ENCODE data around the gene CEP55. TPM values are rescaled to one million over a fixed set of nuclear protein-coding genes. Genes with fewer than 3 reads are reported as not detected.
A peak's percentile ranks its signal among the peaks of the same experiment; 100 is the strongest.
"Not testable (repeated sequence)": the region's sequence is repeated elsewhere in the genome, so short reads cannot be mapped to it uniquely, and the experiment has no call there.

Gene CEP55
- total RNA-seq, 2 donors from 2014 or later, result 0.27 to 0.63 TPM

DNA sequence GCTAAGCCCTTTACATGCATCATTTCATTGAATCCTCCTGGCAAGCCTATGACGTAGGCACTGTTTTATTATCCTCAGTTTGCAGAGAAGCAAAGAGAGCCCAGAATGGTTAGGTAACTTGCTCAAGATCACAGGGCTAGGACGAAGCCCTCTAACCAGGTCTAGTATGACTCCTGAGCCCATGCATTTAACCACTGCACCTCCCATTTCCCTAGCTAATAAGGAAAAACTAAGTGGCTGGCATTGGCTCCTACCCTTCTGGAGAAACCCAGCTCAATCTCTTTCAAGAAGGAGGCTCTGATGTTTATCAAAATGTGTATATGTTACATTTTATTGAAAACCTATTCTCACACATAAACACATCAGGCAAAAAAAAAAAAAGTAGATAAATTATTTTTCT, 34.0 kb upstream of the CEP55 start:
- peak overlapping the region; percentile 81 for H3K27ac Mint-ChIP-seq
- no peak for ATAC-seq
- no peaks in the 10 kb centered on the region for H3K36me3 Mint-ChIP-seq (ENCODE audit: low read depth)
- H3K9me3 ChIP-seq (ENCODE audit: control insufficient read depth, low read length, poor library complexity, severe bottlenecking), result no peaks in the 10 kb centered on the region
- H3K4me3 Mint-ChIP-seq, result no peak overlapping the region
- DNase-seq, result no peak
- peaks cover 8% of the 10 kb centered on the region for H3K4me1 Mint-ChIP-seq
- H3K27me3 Mint-ChIP-seq, result peaks cover 7% of the 10 kb centered on the region

DNA sequence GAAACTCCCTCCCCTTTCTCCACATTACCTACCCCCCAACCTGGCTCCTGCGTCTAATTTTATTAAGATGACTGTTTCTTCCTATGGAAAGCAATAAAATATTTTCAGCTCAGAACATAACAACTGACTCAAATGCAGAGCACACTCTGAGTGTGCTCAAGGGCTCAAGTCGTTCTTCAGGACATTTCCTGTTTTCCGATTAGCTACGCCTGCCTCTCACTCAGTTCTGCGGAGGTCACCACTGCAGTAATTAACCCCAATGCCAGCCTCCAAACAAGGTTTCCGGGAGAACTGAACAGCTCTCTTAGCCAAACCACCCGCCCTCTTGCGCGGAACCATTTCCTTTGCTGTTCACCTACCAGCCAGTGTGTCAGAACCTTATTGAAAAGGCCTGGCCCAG, 33.5 kb upstream of the CEP55 start:
- Mint-ChIP-seq H3K36me3 (ENCODE audit: low read depth) (no peaks in the 10 kb centered on the region), H3K4me1 (peaks cover 8% of the 10 kb centered on the region), H3K4me3 (peak overlapping the region; percentile 39), H3K27me3 (peaks cover 7% of the 10 kb centered on the region), H3K27ac (peak overlapping the region; percentile 81)
- no peaks in the 10 kb centered on the region for H3K9me3 ChIP-seq (ENCODE audit: control insufficient read depth, low read length, poor library complexity, severe bottlenecking)
- peak; percentile 51 for ATAC-seq
- DNase-seq, result no peak

DNA sequence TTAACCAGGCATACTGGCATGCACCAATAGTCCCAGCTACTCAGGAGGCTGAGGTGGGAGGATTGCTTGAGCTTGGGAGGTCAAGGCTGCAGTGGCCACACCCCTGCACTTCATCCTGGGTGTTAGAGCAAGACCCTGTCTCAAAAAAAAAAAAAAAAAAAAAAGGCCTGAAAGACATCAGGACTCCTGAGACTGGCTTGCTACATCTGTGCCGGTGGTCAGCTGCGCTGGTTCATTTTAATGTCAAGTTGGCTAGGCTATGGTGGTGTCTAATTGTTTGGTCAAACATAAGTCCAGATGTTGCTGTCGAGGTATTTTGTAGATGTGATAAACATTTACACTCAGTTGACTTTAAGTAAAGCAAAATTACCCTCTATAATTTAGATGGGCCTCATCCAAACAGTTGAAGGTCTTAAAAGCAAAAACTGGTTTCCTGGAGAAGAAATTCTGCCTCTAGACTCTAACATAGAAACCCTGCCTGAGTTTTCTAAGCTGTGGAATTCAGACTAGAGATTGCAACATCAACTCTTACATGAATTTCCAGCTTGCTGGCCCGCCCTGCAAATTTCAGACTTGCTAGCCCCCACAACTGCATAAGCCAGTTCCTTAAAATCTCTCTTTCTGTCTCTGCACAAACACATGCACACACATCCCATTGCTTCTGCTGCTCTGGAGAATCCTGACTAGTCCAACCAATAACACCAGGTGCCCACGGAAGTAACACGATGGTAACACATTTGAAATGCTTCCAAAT, 32.5 kb upstream of the CEP55 start:
- no peak overlapping the region for H3K4me3 Mint-ChIP-seq
- no peaks in the 10 kb centered on the region for H3K9me3 ChIP-seq (ENCODE audit: control insufficient read depth, low read length, poor library complexity, severe bottlenecking)
- peaks cover 7% of the 10 kb centered on the region for H3K27me3 Mint-ChIP-seq
- no peak for ATAC-seq
- DNase-seq, result no peak
- H3K27ac Mint-ChIP-seq, result no peak overlapping the region
- no peaks in the 10 kb centered on the region for H3K36me3 Mint-ChIP-seq (ENCODE audit: low read depth)
- H3K4me1 Mint-ChIP-seq, result peaks cover 8% of the 10 kb centered on the region

DNA sequence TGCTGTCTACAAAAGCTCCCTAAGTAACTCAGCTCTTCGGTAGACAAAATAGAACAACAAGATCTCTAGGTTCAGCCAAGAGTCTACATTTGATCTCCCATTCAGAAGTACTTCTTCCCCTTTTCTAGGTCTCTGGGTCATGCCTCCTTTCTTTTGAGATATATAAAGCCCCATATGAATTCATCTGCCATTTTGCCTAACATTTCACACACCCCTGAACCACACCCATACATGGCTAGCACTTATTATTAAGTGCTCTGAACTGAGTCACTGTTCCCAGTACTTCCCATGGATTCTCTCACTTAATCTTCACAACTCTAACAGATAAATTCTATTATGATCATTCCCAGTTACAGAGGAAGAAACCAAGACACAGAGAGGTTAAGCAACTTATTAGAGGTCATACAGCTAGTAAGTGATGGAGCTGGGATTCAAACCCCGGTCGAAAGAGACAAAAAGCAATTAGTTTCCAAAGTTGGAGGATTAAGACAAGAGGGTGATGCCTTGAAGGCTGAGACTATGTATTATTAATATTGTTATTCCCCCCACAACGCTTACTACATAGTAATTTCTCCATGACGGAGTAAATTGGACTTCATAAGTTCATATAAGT, 31.5 kb upstream of the CEP55 start:
- Mint-ChIP-seq H3K36me3 (ENCODE audit: low read depth) (no peaks in the 10 kb centered on the region), H3K4me3 (no peak overlapping the region), H3K27ac (no peak overlapping the region), H3K27me3 (peaks cover 3% of the 10 kb centered on the region), H3K4me1 (peaks cover 8% of the 10 kb centered on the region)
- no peaks in the 10 kb centered on the region for H3K9me3 ChIP-seq (ENCODE audit: control insufficient read depth, low read length, poor library complexity, severe bottlenecking)
- no peak for ATAC-seq
- DNase-seq, result no peak

DNA sequence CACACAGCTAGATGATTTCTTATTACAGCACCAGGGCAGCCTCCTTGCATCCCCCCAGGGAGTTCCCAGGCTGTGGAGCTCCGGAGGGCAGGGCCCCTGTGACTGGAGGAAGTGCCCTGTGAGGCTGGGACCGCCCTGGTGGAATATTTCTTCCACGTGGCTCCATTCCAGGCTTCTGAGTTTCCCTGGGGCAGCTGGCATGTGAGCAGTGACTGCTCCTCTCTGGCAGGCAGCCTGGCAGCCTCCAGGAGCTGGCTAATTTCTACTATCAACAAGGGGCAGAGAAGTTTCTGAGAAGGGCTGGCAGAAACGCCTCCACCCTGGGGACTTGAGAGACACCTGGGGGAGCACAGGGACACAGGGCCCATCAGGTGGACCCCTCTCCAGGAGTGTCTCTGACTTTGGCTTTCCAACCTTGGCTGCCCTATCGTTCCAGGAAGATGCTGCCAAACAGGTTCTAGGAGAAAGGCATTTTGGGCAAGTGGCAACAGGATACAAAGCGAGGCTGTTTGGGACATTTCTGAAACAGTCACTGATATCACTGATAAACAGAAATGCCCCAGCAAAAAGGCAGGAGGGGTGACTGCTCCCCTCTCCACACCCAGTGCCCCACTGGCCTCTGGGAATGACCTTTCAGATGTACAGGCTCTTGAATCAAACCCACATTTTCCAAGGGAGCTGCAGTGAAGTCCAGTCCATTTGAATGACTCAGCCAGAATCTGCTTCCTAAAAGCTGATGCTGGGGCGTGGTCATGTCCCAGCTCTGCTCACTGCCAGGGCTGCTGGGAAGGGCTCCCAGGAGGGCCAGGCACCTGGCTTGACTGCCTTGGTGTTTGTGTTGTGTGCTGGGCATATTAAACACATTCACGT, 30.4 kb upstream of the CEP55 start:
- ATAC-seq (no peak), DNase-seq (no peak)
- Mint-ChIP-seq H3K27me3 (no peaks in the 10 kb centered on the region), H3K4me1 (peaks cover 8% of the 10 kb centered on the region), H3K27ac (no peak overlapping the region), H3K4me3 (no peak overlapping the region), H3K36me3 (ENCODE audit: low read depth) (no peaks in the 10 kb centered on the region)
- no peaks in the 10 kb centered on the region for H3K9me3 ChIP-seq (ENCODE audit: control insufficient read depth, low read length, poor library complexity, severe bottlenecking)

DNA sequence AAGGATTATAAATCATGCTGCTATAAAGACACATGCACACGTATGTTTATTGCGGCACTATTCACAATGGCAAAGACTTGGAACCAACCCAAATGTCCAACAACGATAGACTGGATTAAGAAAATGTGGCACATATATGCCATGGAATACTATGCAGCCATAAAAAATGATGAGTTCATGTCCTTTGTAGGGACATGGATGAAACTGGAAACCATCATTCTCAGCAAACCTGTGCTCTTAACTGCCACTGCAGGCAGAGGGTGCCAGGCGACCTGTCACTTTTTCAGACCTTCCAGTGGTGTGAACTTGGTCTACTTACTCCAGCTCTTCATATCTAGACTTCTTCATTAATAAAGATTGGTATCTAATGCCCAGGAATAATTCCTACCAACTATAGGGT, 28.8 kb upstream of the CEP55 start:
- H3K4me3 Mint-ChIP-seq, H3K27ac Mint-ChIP-seq, H3K27me3 Mint-ChIP-seq: not testable (repeated sequence)

DNA sequence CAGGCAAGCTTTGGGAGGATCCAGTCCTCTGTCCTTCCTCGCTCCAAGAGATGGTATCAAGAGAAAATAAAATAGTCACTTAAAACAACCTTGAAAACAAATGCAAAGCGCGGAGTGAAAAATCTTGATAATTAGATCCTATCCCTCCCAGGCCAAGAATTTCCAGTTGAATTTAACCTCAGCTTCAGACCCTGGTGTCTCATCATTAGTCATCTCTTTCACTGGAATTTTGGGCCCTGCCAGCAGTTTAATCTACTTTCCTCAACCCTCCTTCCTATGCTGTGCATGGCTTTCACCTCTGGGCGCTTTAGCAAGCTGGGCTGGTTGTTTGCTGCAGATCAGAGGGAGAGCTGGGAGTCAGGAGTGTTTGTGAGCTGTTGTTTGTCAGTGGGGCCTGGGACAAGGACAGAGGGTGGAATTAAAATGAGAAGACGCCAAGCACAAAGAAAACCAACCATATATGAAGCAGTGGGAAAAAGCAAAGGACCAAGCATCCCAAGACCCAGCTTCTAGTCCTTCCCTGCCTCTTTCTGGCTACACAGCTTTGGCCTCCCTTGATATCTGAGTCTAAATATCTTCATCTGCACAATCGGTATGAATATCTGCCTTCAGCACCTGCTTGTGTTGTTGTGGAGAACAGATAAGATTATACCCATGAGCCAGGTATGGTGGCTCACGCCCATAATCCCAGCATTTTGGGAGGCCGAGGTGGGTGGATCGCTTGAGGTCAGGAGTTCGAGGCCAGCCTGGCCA, 27.8 kb upstream of the CEP55 start:
- no peak for DNase-seq
- H3K4me1 Mint-ChIP-seq, result peaks cover 3% of the 10 kb centered on the region
- no peaks in the 10 kb centered on the region for H3K9me3 ChIP-seq (ENCODE audit: control insufficient read depth, low read length, poor library complexity, severe bottlenecking)
- H3K27me3 Mint-ChIP-seq, result no peaks in the 10 kb centered on the region
- no peak overlapping the region for H3K27ac Mint-ChIP-seq
- H3K36me3 Mint-ChIP-seq (ENCODE audit: low read depth), result peaks cover 2% of the 10 kb centered on the region
- no peak overlapping the region for H3K4me3 Mint-ChIP-seq
- ATAC-seq, result no peak

More for the DNA sequence above, 28.8 kb upstream of the CEP55 start:
- not testable (repeated sequence) for DNase-seq; ATAC-seq; H3K9me3 ChIP-seq (ENCODE audit: control insufficient read depth, low read length, poor library complexity, severe bottlenecking); H3K36me3 Mint-ChIP-seq (ENCODE audit: low read depth); H3K4me1 Mint-ChIP-seq

DNA sequence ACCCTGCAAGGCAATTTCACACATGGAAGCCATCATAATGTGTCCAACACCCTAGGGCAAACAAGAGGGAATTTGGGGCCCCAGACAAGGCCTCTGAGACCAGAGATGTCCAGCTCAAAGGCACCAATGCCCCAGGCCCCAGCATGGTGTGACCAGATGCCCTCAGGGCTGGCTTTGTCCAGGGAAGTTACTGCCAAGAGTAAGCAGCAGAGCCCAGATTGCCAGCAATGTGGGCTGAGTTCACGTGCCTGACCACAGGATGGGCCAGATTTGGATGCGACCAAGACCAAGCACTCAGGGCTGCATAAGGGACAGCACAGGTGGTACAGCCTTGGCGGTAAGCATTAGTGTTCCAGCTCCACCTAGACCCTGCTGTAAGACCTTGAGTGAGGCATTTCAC, 27.0 kb upstream of the CEP55 start:
- H3K4me3 Mint-ChIP-seq, result no peak overlapping the region
- H3K27ac Mint-ChIP-seq, result no peak overlapping the region
- H3K27me3 Mint-ChIP-seq, result no peaks in the 10 kb centered on the region
- ATAC-seq (no peak), DNase-seq (no peak)
- peaks cover 2% of the 10 kb centered on the region for H3K36me3 Mint-ChIP-seq (ENCODE audit: low read depth)
- peaks cover 3% of the 10 kb centered on the region for H3K4me1 Mint-ChIP-seq
- no peaks in the 10 kb centered on the region for H3K9me3 ChIP-seq (ENCODE audit: control insufficient read depth, low read length, poor library complexity, severe bottlenecking)

DNA sequence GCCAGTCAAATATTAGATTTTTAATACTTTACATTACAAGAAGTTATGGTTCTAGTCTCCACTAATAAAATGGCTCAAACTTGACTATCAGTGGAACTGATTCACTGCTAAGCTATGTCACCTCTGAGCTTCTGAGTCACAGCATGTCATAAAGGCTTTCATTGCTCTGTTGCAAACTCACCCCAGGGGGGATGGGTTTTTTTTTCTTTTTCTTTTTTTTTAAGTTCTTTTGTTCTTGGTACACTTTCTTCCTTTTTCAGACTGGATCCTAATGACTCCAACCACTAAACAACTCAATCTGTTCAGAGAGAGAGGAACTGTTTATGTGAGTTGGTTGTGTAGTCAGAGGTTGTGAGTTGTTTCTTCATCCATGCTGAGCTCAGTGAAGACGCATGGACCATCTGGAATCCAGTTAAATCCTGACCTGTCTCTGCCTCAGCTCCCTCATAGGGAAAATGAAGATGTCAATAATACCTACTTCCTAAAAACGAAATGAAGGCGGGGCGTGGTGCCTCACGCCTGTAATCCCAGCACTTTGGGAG, 25.2 kb upstream of the CEP55 start:
- DNase-seq, result no peak
- H3K4me1 Mint-ChIP-seq, result no peaks in the 10 kb centered on the region
- H3K36me3 Mint-ChIP-seq (ENCODE audit: low read depth), result peaks cover 2% of the 10 kb centered on the region
- H3K9me3 ChIP-seq (ENCODE audit: control insufficient read depth, low read length, poor library complexity, severe bottlenecking), result no peaks in the 10 kb centered on the region
- ATAC-seq, result no peak
- no peaks in the 10 kb centered on the region for H3K27me3 Mint-ChIP-seq
- no peak overlapping the region for H3K4me3 Mint-ChIP-seq
- H3K27ac Mint-ChIP-seq, result no peak overlapping the region

DNA sequence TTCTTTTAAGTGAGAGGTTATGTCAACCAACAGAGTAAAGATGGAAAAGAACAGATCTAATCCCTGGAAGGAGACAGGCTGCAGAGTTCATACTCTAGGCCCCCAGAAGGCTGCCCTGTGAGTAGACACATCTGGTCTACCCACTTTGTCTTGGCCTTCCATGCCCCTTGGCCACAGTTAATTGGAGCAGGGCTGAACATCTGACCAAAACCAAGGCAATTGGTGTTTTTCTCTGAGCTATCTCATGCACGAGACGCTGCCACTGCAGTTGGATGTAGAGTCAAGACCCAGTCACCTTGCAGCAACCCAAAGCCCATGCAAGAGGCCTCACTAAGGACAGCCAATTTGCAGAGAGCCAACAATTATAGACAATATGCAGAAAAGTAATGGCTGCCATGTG, 23.3 kb upstream of the CEP55 start:
- Mint-ChIP-seq H3K27me3 (peaks cover 7% of the 10 kb centered on the region), H3K27ac (no peak overlapping the region), H3K4me1 (no peaks in the 10 kb centered on the region), H3K4me3 (no peak overlapping the region), H3K36me3 (ENCODE audit: low read depth) (peaks cover 2% of the 10 kb centered on the region)
- DNase-seq, result no peak
- no peaks in the 10 kb centered on the region for H3K9me3 ChIP-seq (ENCODE audit: control insufficient read depth, low read length, poor library complexity, severe bottlenecking)
- ATAC-seq, result no peak

DNA sequence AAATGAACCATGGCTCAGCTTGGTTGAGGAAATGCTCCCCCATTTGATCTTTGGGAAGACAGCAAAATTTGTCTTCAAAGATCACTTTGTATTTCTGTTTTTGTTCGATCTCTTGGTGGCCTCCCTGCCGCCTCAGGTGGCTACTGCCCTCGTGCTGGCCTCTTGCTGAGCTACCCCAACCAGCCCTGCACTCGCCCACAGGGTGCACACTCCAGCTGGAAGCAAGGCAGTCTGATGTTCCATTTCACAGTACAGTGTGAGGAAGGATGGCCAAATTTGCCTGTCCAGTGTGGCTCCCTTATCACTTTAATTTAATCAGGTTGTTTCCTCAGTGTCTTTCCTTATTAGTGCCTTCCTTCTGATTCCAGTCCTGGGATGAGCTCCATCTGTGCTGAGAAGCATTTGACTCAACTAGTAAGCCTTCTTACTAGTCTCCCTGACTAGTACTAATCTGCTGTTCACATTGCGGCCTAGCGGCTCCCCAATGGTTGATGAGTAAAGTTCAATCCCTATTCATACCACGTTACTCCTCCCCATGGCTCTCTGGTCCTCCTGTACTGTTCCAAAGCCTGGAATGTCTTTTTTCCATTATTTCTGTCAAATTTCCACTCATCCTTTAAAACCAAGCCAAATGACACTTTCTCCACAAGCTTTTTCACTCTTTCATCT, 22.5 kb upstream of the CEP55 start:
- Mint-ChIP-seq H3K27me3 (peaks cover 7% of the 10 kb centered on the region), H3K36me3 (ENCODE audit: low read depth) (peaks cover 2% of the 10 kb centered on the region), H3K4me1 (no peaks in the 10 kb centered on the region), H3K4me3 (no peak overlapping the region), H3K27ac (no peak overlapping the region)
- ATAC-seq (no peak), DNase-seq (no peak)
- no peaks in the 10 kb centered on the region for H3K9me3 ChIP-seq (ENCODE audit: control insufficient read depth, low read length, poor library complexity, severe bottlenecking)

DNA sequence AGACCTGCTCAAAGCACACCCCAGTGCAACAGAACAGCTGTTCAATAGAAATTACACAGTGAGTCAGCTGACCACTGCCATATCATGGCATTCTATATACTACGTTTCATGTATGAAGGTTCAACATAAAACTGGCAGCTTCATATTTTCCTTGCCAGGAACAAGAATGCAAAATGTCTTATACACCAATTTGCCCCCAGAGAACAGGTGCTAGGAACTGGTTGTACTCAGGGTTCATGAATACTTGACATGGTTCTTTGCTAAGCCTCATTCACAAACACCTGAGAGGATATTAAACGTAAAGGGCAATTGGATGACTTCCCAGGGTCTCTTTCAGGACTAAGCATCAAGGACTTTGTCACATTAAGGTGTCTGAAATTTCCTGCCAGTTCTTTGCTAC, 21.2 kb upstream of the CEP55 start:
- no peaks in the 10 kb centered on the region for H3K9me3 ChIP-seq (ENCODE audit: control insufficient read depth, low read length, poor library complexity, severe bottlenecking)
- H3K36me3 Mint-ChIP-seq (ENCODE audit: low read depth), result peaks cover 2% of the 10 kb centered on the region
- H3K4me1 Mint-ChIP-seq, result no peaks in the 10 kb centered on the region
- ATAC-seq (no peak), DNase-seq (no peak)
- H3K27me3 Mint-ChIP-seq, result peaks cover 13% of the 10 kb centered on the region
- no peak overlapping the region for H3K4me3 Mint-ChIP-seq
- H3K27ac Mint-ChIP-seq, result no peak overlapping the region

All from T-helper 17 cell (primary cell).